ENCODE data around the gene GTF3C5.

- no peak for TF ChIP-seq CTCF (IDR thresholded peaks at IDR 0.05)
- no peak for TF ChIP-seq EZH2phosphoT487 (IDR thresholded peaks at IDR 0.05)
- TF ChIP-seq EZH2 (IDR thresholded peaks at IDR 0.05), result no peak
Observed at GRCh38 chr9:133046900-133047295, 16.1 kb downstream of the GTF3C5 start.
